ENCODE measurements around the gene TH.

TH gene

GRCh38 chr11:2115308-2115707, 56.3 kb downstream of the TH start:
- Histone ChIP-seq H3K4me1 (ENCODE audit: control insufficient read depth, insufficient read depth, low read length) (no peaks in the 10 kb centered on the region), H3K36me3 (ENCODE audit: control insufficient read depth, insufficient read depth, low read length, severe bottlenecking) (no peaks in the 10 kb centered on the region), H3K9ac (ENCODE audit: low read length) (no peak overlapping the region), H3K9me3 (ENCODE audit: control insufficient read depth, low read length) (peaks cover 37% of the 10 kb centered on the region), H3K4me3 (ENCODE audit: low read length) (no peak overlapping the region), H3K27me3 (replicated peaks; ENCODE audit: control insufficient read depth, insufficient read depth, low read length) (peaks cover 49% of the 10 kb centered on the region)
- DNase-seq (ENCODE audit: low read depth), result no peak

DNA sequence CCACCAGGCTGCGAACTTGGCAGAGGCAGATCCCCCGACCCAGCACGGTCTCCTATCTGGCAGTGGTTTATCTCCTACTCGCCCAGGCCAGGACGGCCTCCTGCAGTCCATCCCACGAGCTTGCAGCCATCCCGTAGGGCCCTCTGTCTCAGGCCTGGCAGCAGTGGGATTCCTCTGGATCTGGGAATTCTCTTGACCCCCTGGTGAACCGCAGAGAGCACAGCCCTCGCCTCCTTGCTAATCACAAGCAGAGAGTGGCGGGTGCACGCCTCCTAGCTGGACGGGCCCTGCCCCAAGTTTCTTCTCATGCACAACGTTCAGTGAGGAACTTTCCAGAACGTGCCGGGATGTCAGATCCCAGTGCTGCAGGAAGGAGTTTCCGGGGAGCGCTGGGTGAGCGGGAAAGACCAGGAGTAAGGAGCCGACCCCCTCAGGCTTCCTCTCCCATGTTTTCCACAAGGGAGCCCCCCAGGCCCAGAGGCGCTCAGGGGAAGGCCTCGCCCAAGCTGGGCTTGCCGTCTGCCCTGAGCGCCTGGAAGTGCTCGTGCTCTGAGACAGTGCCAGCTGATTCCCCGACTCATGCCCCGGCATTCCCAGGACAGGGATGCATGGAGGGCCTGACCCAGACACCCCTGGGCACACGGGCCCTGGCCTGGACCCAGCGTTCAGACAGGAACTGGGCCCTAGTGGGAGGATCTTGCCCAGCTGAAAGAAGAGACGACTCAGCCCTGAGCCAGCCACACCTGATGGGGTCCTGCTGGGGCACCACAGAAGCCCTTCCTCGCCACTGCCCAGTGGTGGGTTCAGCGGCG, 57.0 kb downstream of the TH start:
- Histone ChIP-seq H3K36me3 (ENCODE audit: control insufficient read depth, insufficient read depth, low read length, severe bottlenecking) (no peaks in the 10 kb centered on the region), H3K4me3 (ENCODE audit: low read length) (no peak overlapping the region), H3K4me1 (ENCODE audit: control insufficient read depth, insufficient read depth, low read length) (no peaks in the 10 kb centered on the region), H3K27me3 (replicated peaks; ENCODE audit: control insufficient read depth, insufficient read depth, low read length) (peaks cover 44% of the 10 kb centered on the region), H3K9me3 (ENCODE audit: control insufficient read depth, low read length) (peaks cover 37% of the 10 kb centered on the region), H3K9ac (ENCODE audit: low read length) (no peak overlapping the region)
- no peak for DNase-seq (ENCODE audit: low read depth)
